WTC11 (cell line): ENCODE results near the gene ADRA2C. TPM values are rescaled to one million over a fixed set of nuclear protein-coding genes. Genes with fewer than 3 reads are reported as not detected.

Experiments
- ATAC-seq: fragments of 200-7000 bp; cut with Tn5 transposase; 2 replicates; pipeline ENCODE4 v1.10.0; 2021; ENCODE audit warnings: mild to moderate bottlenecking, moderate library complexity
- CTCF ChIA-PET: fragments of 300-600 bp; sonication (Branson Sonifier 250); formaldehyde crosslinking; loops from one replicate; lab custom pipeline; 2021; ENCODE audit warnings: antibody characterized with exemption; lab: Charles Lee
- POLR2A ChIA-PET: fragments of 350-600 bp; sonication (Branson Sonifier 250); formaldehyde crosslinking; loops from one replicate; lab custom pipeline; 2021; ENCODE audit warnings: antibody characterized with exemption; lab: Charles Lee
- DNase-seq: peaks from one replicate; pipeline ENCODE4 v3.0.0; 2021; ENCODE audit warnings: low spot score
- H3K27ac Mint-ChIP-seq: 2 replicates; pipeline ENCODE4 v1.8.0; 2021; ENCODE audit warnings: mixed read lengths
- H3K27me3 Mint-ChIP-seq: 2 replicates; pipeline ENCODE4 v1.8.0; 2021; ENCODE audit warnings: low read depth, mild to moderate bottlenecking, moderate library complexity, mixed read lengths
- H3K36me3 Mint-ChIP-seq: 2 replicates; pipeline ENCODE4 v1.8.0; 2021; ENCODE audit warnings: mixed read lengths
- H3K4me1 Mint-ChIP-seq: 2 replicates; pipeline ENCODE4 v1.8.0; 2022; ENCODE audit warnings: mixed read lengths
- H3K4me3 Mint-ChIP-seq: 2 replicates; pipeline ENCODE4 v1.8.0; 2021; ENCODE audit warnings: mild to moderate bottlenecking, moderate library complexity, mixed read lengths
- H3K9me3 Mint-ChIP-seq: 2 replicates; pipeline ENCODE4 v1.8.0; 2021; ENCODE audit warnings: mixed read lengths
- AFF4 ChIP-seq: sonication (generic); formaldehyde crosslinking; IDR thresholded peaks from 2 replicates; pipeline ENCODE4 v1.8.1; 2023; ENCODE audit warnings: mild to moderate bottlenecking, missing genetic modification reagents, borderline replicate concordance
- ATF6 ChIP-seq: sonication (generic); formaldehyde crosslinking; IDR thresholded peaks from 2 replicates; pipeline ENCODE4 v1.8.1; 2023; ENCODE audit warnings: mild to moderate bottlenecking, missing genetic modification reagents
- CDX4 ChIP-seq: fragments of 250-450 bp; sonication (Bioruptor Pico); IDR thresholded peaks from 2 replicates; pipeline ENCODE4 v1.9.0; 2021; ENCODE audit warnings: moderate library complexity, mild to moderate bottlenecking, inconsistent platforms, borderline replicate concordance
- CREM ChIP-seq: sonication (generic); formaldehyde crosslinking; IDR thresholded peaks from 2 replicates; pipeline ENCODE4 v1.8.1; 2022; ENCODE audit warnings: mild to moderate bottlenecking, missing genetic modification reagents, moderate library complexity
- ELF4 ChIP-seq: sonication (generic); formaldehyde crosslinking; IDR thresholded peaks from 2 replicates; pipeline ENCODE4 v1.8.1; 2022; ENCODE audit warnings: low read depth, mild to moderate bottlenecking, moderate library complexity, missing genetic modification reagents
- EMX1 ChIP-seq: fragments of 250-450 bp; sonication (Bioruptor Pico); IDR thresholded peaks from 2 replicates; pipeline ENCODE4 v1.8.0; 2021; ENCODE audit warnings: mild to moderate bottlenecking
- ERG ChIP-seq: fragments of 250-450 bp; sonication (Bioruptor Pico); IDR thresholded peaks from 2 replicates; pipeline ENCODE4 v1.8.0; 2021; ENCODE audit warnings: mild to moderate bottlenecking
- FOXJ3 ChIP-seq: sonication (generic); formaldehyde crosslinking; IDR thresholded peaks from 2 replicates; pipeline ENCODE4 v1.9.0; 2021; ENCODE audit warnings: missing genetic modification reagents, mild to moderate bottlenecking, borderline replicate concordance
- FOXP1 ChIP-seq: sonication (generic); formaldehyde crosslinking; IDR thresholded peaks from 2 replicates; pipeline ENCODE4 v1.8.0; 2022; ENCODE audit warnings: missing genetic modification reagents, mild to moderate bottlenecking, moderate library complexity, borderline replicate concordance
- IRF2 ChIP-seq: sonication (generic); formaldehyde crosslinking; IDR thresholded peaks from 2 replicates; pipeline ENCODE4 v1.8.0; 2022; ENCODE audit warnings: low read depth, missing genetic modification reagents, borderline replicate concordance
- NFE2L1 ChIP-seq: sonication (generic); formaldehyde crosslinking; IDR thresholded peaks from 2 replicates; pipeline ENCODE4 v1.8.1; 2023; ENCODE audit warnings: missing genetic modification reagents
- OVOL2 ChIP-seq: fragments of 250-450 bp; sonication (Bioruptor Pico); IDR thresholded peaks from 2 replicates; pipeline ENCODE4 v1.9.0; 2021; ENCODE audit warnings: mild to moderate bottlenecking, borderline replicate concordance
- PRDM15 ChIP-seq: sonication (generic); formaldehyde crosslinking; IDR thresholded peaks from 2 replicates; pipeline ENCODE4 v1.8.0; 2022; ENCODE audit warnings: missing genetic modification reagents
- SMAD3 ChIP-seq: sonication (generic); formaldehyde crosslinking; IDR thresholded peaks from 2 replicates; pipeline ENCODE4 v1.8.0; 2022; ENCODE audit warnings: missing genetic modification reagents, mild to moderate bottlenecking, borderline replicate concordance
- SMAD4 ChIP-seq: sonication (generic); formaldehyde crosslinking; IDR thresholded peaks from 2 replicates; pipeline ENCODE4 v1.8.0; 2022; ENCODE audit warnings: mild to moderate bottlenecking, missing genetic modification reagents
- ZBTB21 ChIP-seq: sonication (generic); formaldehyde crosslinking; IDR thresholded peaks from 2 replicates; pipeline ENCODE4 v1.8.1; 2023; ENCODE audit warnings: mild to moderate bottlenecking, missing genetic modification reagents, borderline replicate concordance
- ZNF121 ChIP-seq: sonication (generic); formaldehyde crosslinking; IDR thresholded peaks from 2 replicates; pipeline ENCODE4 v1.8.0; 2023; ENCODE audit warnings: missing genetic modification reagents
- ZNF219 ChIP-seq: sonication (generic); formaldehyde crosslinking; IDR thresholded peaks from 2 replicates; pipeline ENCODE4 v1.8.0; 2023; ENCODE audit warnings: missing genetic modification reagents, mild to moderate bottlenecking, borderline replicate concordance
- ZNF416 ChIP-seq: fragments of 250-450 bp; sonication (Bioruptor Pico); IDR thresholded peaks from 2 replicates; pipeline ENCODE4 v1.9.0; 2021; ENCODE audit warnings: mild to moderate bottlenecking, inconsistent platforms
- total RNA-seq: library from RNA; stranded (reverse); gene quantifications from 3 replicates; pipeline ENCODE4 v1.2.3, GENCODE V29; 2021

Gene ADRA2C
- total RNA-seq, 1 experiment from 2014 or later: 21.8 TPM

- TF ChIP-seq ZNF121 (CRISPR knock-in tag) (no peak), NFE2L1 (no peak), IRF2 (CRISPR knock-in tag) (no peak), FOXJ3 (CRISPR knock-in tag) (no peak), ZNF416 (no peak), AFF4 (no peak), ERG (no peak), SMAD4 (CRISPR knock-in tag) (no peak), OVOL2 (no peak), CREM (CRISPR knock-in tag) (no peak), ATF6 (no peak), EMX1 (no peak), ZNF219 (no peak)
- TF ChIP-seq, all 79 proteins: peak for 0
- DNase-seq: no peak
- Mint-ChIP-seq H3K9me3 (peaks cover 18% of the 10 kb centered on the region), H3K4me1 (peaks cover 18% of the 10 kb centered on the region), H3K27me3 (peaks cover 36% of the 10 kb centered on the region), H3K27ac (no peak overlapping the region), H3K4me3 (no peak overlapping the region), H3K36me3 (peaks cover 8% of the 10 kb centered on the region)
- CTCF ChIA-PET: no interaction called here
- ATAC-seq: no peak
- POLR2A ChIA-PET: no interaction called here
Observed at GRCh38 chr4:3721627-3722026, 44.6 kb upstream of the ADRA2C start.

GRCh38 chr4:3722446-3723231 is 43.5 kb upstream of the ADRA2C start:
- CTCF ChIA-PET: no interaction called here
- peaks cover 42% of the 10 kb centered on the region for H3K27me3 Mint-ChIP-seq
- POLR2A ChIA-PET: no interaction called here
- no peak for ATAC-seq
- H3K27ac Mint-ChIP-seq: no peak overlapping the region
- no peak overlapping the region for H3K4me3 Mint-ChIP-seq
- TF ChIP-seq NFE2L1 (no peak), SMAD3 (no peak), FOXP1 (CRISPR knock-in tag) (no peak), CDX4 (CRISPR knock-in tag) (no peak), ELF4 (no peak), PRDM15 (CRISPR knock-in tag) (no peak), ZBTB21 (CRISPR knock-in tag) (no peak)
- no peak for DNase-seq
- H3K36me3 Mint-ChIP-seq: peaks cover 8% of the 10 kb centered on the region
- peaks cover 18% of the 10 kb centered on the region for H3K4me1 Mint-ChIP-seq
- H3K9me3 Mint-ChIP-seq: peaks cover 18% of the 10 kb centered on the region
